Type B pancreatic cell (in vitro differentiated cells): Measurements from ENCODE around the gene TM9SF2. TPM values are rescaled to one million over a fixed set of nuclear protein-coding genes. Genes with fewer than 3 reads are reported as not detected.

ENCODE experiments used
- DNase-seq: peaks from one replicate; pipeline ENCODE4 v3.0.0; 2021; ENCODE audit warnings: mixed read lengths; ENCODE audit not compliant: unreplicated experiment; ENCODE audit errors: extremely low spot score
- H3K27ac Mint-ChIP-seq: 2 replicates; pipeline ENCODE4 v1.8.0; 2021; ENCODE audit warnings: mild to moderate bottlenecking, mixed read lengths
- H3K27me3 Mint-ChIP-seq: 2 replicates; pipeline ENCODE4 v1.8.0; 2021; ENCODE audit warnings: mixed read lengths
- H3K36me3 Mint-ChIP-seq: 2 replicates; pipeline ENCODE4 v1.8.0; 2021; ENCODE audit warnings: mixed read lengths
- H3K4me1 Mint-ChIP-seq: one replicate; pipeline ENCODE4 v1.8.0; 2021; ENCODE audit warnings: mixed read lengths; ENCODE audit not compliant: unreplicated experiment
- H3K4me3 Mint-ChIP-seq: 2 replicates; pipeline ENCODE4 v1.8.0; 2021; ENCODE audit warnings: mild to moderate bottlenecking, mixed read lengths
- H3K9me3 Mint-ChIP-seq: 2 replicates; pipeline ENCODE4 v1.8.0; 2021; ENCODE audit warnings: mixed read lengths
- CTCF ChIP-seq: fragments of 200-600 bp; sonication (generic); conservative IDR thresholded peaks from 2 replicates; pipeline ENCODE4 v1.5.0; 2021; ENCODE audit warnings: antibody characterized with exemption, mild to moderate bottlenecking
- total RNA-seq: library from RNA; stranded (reverse); gene quantifications from 2 replicates; pipeline ENCODE4 v1.2.1, GENCODE V29; 2021; ENCODE audit warnings: low replicate concordance

Gene TM9SF2
- total RNA-seq, 1 donor from 2014 or later = 113 TPM

GRCh38 chr13:99523838-99524237, 22.6 kb downstream of the TM9SF2 start:
- no peak overlapping the region for H3K27ac Mint-ChIP-seq
- peaks cover 9% of the 10 kb centered on the region for H3K4me1 Mint-ChIP-seq
- H3K36me3 Mint-ChIP-seq = peaks cover 47% of the 10 kb centered on the region
- no peaks in the 10 kb centered on the region for H3K27me3 Mint-ChIP-seq
- no peak for TF ChIP-seq CTCF
- DNase-seq = no peak
- no peaks in the 10 kb centered on the region for H3K9me3 Mint-ChIP-seq
- no peak overlapping the region for H3K4me3 Mint-ChIP-seq

GRCh38 chr13:99525967-99526366, 24.7 kb downstream of the TM9SF2 start:
- Mint-ChIP-seq H3K27me3 (no peaks in the 10 kb centered on the region), H3K27ac (no peak overlapping the region), H3K9me3 (no peaks in the 10 kb centered on the region), H3K4me1 (peaks cover 9% of the 10 kb centered on the region), H3K36me3 (peaks cover 51% of the 10 kb centered on the region), H3K4me3 (no peak overlapping the region)
- DNase-seq = no peak
- no peak for TF ChIP-seq CTCF

- no peak for TF ChIP-seq CTCF
- no peak overlapping the region for H3K27ac Mint-ChIP-seq
- peaks cover 51% of the 10 kb centered on the region for H3K36me3 Mint-ChIP-seq
- H3K4me3 Mint-ChIP-seq = no peak overlapping the region
- H3K9me3 Mint-ChIP-seq = no peaks in the 10 kb centered on the region
- peaks cover 9% of the 10 kb centered on the region for H3K4me1 Mint-ChIP-seq
- no peaks in the 10 kb centered on the region for H3K27me3 Mint-ChIP-seq
- DNase-seq = no peak
Measured at GRCh38 chr13:99526549-99526948, 25.3 kb downstream of the TM9SF2 start.

GRCh38 chr13:99527301-99527700, 26.0 kb downstream of the TM9SF2 start:
- DNase-seq = no peak
- no peak overlapping the region for H3K4me3 Mint-ChIP-seq
- H3K27me3 Mint-ChIP-seq = no peaks in the 10 kb centered on the region
- TF ChIP-seq CTCF = no peak
- H3K27ac Mint-ChIP-seq = no peak overlapping the region
- peaks cover 9% of the 10 kb centered on the region for H3K4me1 Mint-ChIP-seq
- H3K9me3 Mint-ChIP-seq = no peaks in the 10 kb centered on the region
- H3K36me3 Mint-ChIP-seq = peaks cover 52% of the 10 kb centered on the region

GRCh38 chr13:99528547-99528946, 27.3 kb downstream of the TM9SF2 start:
- Mint-ChIP-seq H3K27ac (no peak overlapping the region), H3K4me1 (peaks cover 9% of the 10 kb centered on the region), H3K4me3 (no peak overlapping the region), H3K27me3 (no peaks in the 10 kb centered on the region), H3K9me3 (no peaks in the 10 kb centered on the region), H3K36me3 (peaks cover 51% of the 10 kb centered on the region)
- TF ChIP-seq CTCF = peak; percentile 48
- DNase-seq = no peak

GRCh38 chr13:99536023-99536422, 34.8 kb downstream of the TM9SF2 start:
- no peaks in the 10 kb centered on the region for H3K9me3 Mint-ChIP-seq
- H3K36me3 Mint-ChIP-seq = peaks cover 28% of the 10 kb centered on the region
- H3K4me1 Mint-ChIP-seq = no peaks in the 10 kb centered on the region
- H3K4me3 Mint-ChIP-seq = no peak overlapping the region
- no peaks in the 10 kb centered on the region for H3K27me3 Mint-ChIP-seq
- no peak for DNase-seq
- TF ChIP-seq CTCF = no peak
- no peak overlapping the region for H3K27ac Mint-ChIP-seq
